Measurements from ENCODE around the gene ZNF710. TPM values are rescaled to one million over a fixed set of nuclear protein-coding genes. Genes with fewer than 3 reads are reported as not detected.

The ZNF710 gene
- polyA plus RNA-seq, 1 donor from 2014 or later, result 10.2 TPM

DNA sequence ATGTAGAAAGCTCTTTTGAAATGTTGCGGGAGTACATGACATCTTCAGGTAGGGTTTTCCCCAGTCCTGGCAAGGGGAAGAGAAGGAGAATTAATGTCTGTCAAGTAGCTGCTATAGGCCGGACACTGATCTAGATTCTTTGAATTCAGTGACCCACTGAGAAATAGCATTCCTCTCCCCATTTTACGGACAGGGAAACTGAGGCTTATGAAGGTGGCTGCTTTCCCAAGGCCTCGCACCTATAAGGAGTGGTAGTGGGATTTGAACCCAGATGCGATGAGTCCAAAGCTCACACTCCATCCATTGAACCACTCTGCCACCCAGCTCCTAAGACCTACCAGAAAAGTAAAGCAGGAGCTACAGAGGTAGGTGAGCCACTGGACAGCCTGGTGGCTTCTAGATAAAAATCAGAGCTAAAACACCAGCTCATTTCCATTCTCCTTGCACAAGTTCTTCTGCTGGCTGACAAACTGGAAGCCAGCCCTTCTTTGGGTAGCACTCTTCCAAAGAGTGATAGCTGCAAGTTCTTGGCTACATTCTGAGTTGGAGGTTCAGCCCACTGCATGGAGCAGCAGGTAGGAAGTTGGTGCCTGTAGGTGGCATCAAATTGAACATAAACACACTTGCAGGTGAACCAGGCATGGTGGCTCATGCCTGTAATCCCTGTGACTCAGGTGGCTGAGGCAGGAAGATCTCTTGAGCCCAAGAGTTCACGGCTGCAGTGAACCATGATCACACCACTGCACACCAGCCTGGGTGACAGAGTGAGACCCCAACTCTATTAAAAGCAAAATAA, 22.0 kb downstream of the ZNF710 start:
- Histone ChIP-seq H3K9ac (ENCODE audit: low read length) (no peak overlapping the region), H4K20me1 (ENCODE audit: insufficient read depth) (no peaks in the 10 kb centered on the region), H3K79me2 (replicated peaks; ENCODE audit: insufficient read depth, low read length) (peaks cover 9% of the 10 kb centered on the region), H3K9me3 (ENCODE audit: low read length) (no peaks in the 10 kb centered on the region), H3K36me3 (ENCODE audit: insufficient read depth, low read length) (no peaks in the 10 kb centered on the region), H3K27me3 (ENCODE audit: insufficient read depth, low read depth, low read length) (no peaks in the 10 kb centered on the region), H3F3A (ENCODE audit: insufficient read depth, low read length, poor library complexity, severe bottlenecking) (no peaks in the 10 kb centered on the region), H3K4me3 (ENCODE audit: low read length) (no peak overlapping the region), H2AFZ (ENCODE audit: low read depth, low read length) (no peak overlapping the region), H3K9me2 (ENCODE audit: insufficient read depth, low read length) (no peaks in the 10 kb centered on the region), H3K4me2 (ENCODE audit: low read length) (no peak overlapping the region), H3K27ac (ENCODE audit: low read length) (no peak overlapping the region)
- TF ChIP-seq SMC3 (conservative IDR thresholded peaks at IDR 0.05; ENCODE audit: poor library complexity) (no peak), TAF1 (IDR thresholded peaks at IDR 0.05; ENCODE audit: low read depth) (no peak), MXI1 (conservative IDR thresholded peaks at IDR 0.05; ENCODE audit: poor library complexity, severe bottlenecking) (no peak), POLR2AphosphoS5 (IDR thresholded peaks at IDR 0.05) (no peak), EP300 (conservative IDR thresholded peaks at IDR 0.05; ENCODE audit: poor library complexity, severe bottlenecking) (no peak), RAD21 (conservative IDR thresholded peaks at IDR 0.05) (no peak)
- TF ChIP-seq, protein P1, sequence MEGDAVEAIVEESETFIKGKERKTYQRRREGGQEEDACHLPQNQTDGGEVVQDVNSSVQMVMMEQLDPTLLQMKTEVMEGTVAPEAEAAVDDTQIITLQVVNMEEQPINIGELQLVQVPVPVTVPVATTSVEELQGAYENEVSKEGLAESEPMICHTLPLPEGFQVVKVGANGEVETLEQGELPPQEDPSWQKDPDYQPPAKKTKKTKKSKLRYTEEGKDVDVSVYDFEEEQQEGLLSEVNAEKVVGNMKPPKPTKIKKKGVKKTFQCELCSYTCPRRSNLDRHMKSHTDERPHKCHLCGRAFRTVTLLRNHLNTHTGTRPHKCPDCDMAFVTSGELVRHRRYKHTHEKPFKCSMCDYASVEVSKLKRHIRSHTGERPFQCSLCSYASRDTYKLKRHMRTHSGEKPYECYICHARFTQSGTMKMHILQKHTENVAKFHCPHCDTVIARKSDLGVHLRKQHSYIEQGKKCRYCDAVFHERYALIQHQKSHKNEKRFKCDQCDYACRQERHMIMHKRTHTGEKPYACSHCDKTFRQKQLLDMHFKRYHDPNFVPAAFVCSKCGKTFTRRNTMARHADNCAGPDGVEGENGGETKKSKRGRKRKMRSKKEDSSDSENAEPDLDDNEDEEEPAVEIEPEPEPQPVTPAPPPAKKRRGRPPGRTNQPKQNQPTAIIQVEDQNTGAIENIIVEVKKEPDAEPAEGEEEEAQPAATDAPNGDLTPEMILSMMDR (IDR thresholded peaks at IDR 0.05; ENCODE audit: poor library complexity, severe bottlenecking), result no peak
- TF ChIP-seq, protein P2, sequence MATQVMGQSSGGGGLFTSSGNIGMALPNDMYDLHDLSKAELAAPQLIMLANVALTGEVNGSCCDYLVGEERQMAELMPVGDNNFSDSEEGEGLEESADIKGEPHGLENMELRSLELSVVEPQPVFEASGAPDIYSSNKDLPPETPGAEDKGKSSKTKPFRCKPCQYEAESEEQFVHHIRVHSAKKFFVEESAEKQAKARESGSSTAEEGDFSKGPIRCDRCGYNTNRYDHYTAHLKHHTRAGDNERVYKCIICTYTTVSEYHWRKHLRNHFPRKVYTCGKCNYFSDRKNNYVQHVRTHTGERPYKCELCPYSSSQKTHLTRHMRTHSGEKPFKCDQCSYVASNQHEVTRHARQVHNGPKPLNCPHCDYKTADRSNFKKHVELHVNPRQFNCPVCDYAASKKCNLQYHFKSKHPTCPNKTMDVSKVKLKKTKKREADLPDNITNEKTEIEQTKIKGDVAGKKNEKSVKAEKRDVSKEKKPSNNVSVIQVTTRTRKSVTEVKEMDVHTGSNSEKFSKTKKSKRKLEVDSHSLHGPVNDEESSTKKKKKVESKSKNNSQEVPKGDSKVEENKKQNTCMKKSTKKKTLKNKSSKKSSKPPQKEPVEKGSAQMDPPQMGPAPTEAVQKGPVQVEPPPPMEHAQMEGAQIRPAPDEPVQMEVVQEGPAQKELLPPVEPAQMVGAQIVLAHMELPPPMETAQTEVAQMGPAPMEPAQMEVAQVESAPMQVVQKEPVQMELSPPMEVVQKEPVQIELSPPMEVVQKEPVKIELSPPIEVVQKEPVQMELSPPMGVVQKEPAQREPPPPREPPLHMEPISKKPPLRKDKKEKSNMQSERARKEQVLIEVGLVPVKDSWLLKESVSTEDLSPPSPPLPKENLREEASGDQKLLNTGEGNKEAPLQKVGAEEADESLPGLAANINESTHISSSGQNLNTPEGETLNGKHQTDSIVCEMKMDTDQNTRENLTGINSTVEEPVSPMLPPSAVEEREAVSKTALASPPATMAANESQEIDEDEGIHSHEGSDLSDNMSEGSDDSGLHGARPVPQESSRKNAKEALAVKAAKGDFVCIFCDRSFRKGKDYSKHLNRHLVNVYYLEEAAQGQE (IDR thresholded peaks at IDR 0.05; ENCODE audit: borderline replicate concordance), result no peak

DNA sequence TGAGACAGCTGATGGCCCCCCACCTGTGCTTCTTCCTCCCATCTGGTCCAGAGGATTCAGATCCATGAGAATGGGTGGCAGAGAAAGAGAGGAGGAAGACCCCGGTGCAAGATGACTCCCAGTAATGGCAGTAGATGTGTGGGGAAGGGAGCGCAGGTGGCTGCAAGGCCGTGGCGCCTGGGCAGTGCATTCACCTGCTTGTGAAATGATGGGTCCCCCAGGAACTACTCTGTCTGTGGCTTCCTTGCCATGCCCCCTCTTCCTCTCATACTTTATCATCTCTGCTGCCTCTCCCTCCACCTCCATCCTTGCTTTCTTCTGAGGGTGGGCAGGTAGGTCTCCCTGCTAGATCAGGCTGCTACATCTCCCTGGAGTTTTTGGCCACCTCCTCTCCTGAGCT, 23.3 kb downstream of the ZNF710 start:
- H4K20me1 ChIP-seq (ENCODE audit: insufficient read depth), result no peaks in the 10 kb centered on the region
- H3K9me3 ChIP-seq (ENCODE audit: low read length), result no peaks in the 10 kb centered on the region
- H3K79me2 ChIP-seq (replicated peaks; ENCODE audit: insufficient read depth, low read length), result peaks cover 6% of the 10 kb centered on the region
- no peak overlapping the region for H3K27ac ChIP-seq (ENCODE audit: low read length)
- H3K4me3 ChIP-seq (ENCODE audit: low read length), result no peak overlapping the region
- H3K9me2 ChIP-seq (ENCODE audit: insufficient read depth, low read length), result no peaks in the 10 kb centered on the region
- no peak overlapping the region for H3K9ac ChIP-seq (ENCODE audit: low read length)
- H3K36me3 ChIP-seq (ENCODE audit: insufficient read depth, low read length), result no peaks in the 10 kb centered on the region
- H3K27me3 ChIP-seq (ENCODE audit: insufficient read depth, low read depth, low read length), result no peaks in the 10 kb centered on the region
- H2AFZ ChIP-seq (ENCODE audit: low read depth, low read length), result no peak overlapping the region
- H3K4me2 ChIP-seq (ENCODE audit: low read length), result no peak overlapping the region
- no peaks in the 10 kb centered on the region for H3F3A ChIP-seq (ENCODE audit: insufficient read depth, low read length, poor library complexity, severe bottlenecking)
- TF ChIP-seq EP300 (conservative IDR thresholded peaks at IDR 0.05; ENCODE audit: poor library complexity, severe bottlenecking), result no peak
- no peak for TF ChIP-seq EZH2 (IDR thresholded peaks at IDR 0.05; ENCODE audit: borderline replicate concordance, insufficient read depth, low read length, poor library complexity, severe bottlenecking)
- TF ChIP-seq, protein P2 (IDR thresholded peaks at IDR 0.05; ENCODE audit: borderline replicate concordance), result no peak
- no peak for TF ChIP-seq POLR2AphosphoS5 (IDR thresholded peaks at IDR 0.05)
- TF ChIP-seq, protein P1 (IDR thresholded peaks at IDR 0.05; ENCODE audit: poor library complexity, severe bottlenecking), result no peak

Data from neural cell (in vitro differentiated cells).